Endothelial cell of hepatic sinusoid (primary cell): ENCODE results near the gene MTURN.
"Not testable (repeated sequence)": the region's sequence is repeated elsewhere in the genome, so short reads cannot be mapped to it uniquely, and the experiment has no call there.

Experiments used
- in situ Hi-C: cut with HindIII; loops from 2 replicates; pipeline ENCODE4 v1.10.0; 2017; ENCODE audit warnings: low sequenced_read_pairs

Gene MTURN

GRCh38 chr7:30134611-30135300 is at the start of gene MTURN:
TSS of gene MTURN (plus strand) at chr7:30134986. CDS start at chr7:30135137, 151 bp downstream.
- in situ Hi-C loops: no loop called here

- in situ Hi-C loops: no loop called here
These were observed 48.3 kb upstream of the MTURN start for GRCh38 chr7:30086529-30086928.

- in situ Hi-C loops: no loop called here
These were observed 47.4 kb upstream of the MTURN start for GRCh38 chr7:30087371-30087770.

DNA sequence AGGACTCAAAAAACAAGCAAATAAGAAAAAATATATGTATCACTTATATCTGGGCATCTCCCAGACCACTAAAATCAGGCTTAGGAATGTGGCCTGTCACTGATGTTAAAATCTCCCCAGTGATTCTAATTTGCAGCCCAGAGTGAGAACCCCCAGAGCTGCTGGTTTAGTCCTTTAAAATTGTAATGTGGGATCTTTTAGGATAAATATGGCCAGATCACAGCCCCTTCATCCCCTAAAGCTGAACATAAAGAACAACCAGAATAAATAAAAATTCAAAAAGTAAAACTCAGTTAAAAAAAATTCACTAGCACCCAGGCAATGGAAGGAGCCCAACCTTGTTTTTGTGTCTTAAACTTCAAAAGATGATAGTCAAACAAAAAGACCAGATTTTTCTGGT is 46.4 kb upstream of the MTURN start:
- in situ Hi-C loops: no loop called here

DNA sequence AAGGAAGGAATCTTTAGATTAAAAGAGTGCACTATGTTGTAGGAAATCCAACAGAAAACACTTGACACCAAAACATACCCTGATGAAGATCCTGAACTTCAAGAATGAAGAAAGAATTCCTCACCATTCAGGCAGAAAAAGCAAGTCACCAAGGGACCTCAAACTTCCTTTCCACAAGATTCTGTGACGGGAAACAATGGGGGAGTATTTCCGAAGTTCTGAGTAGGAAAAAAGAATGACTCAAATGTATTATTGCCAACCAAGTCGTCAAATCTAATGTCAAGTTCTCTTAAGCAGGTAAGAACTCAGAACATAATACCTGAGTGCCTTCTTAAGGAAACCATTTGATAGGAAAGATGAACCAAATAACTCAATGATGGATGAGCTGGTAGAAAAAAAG is 44.7 kb upstream of the MTURN start:
- in situ Hi-C loops: no loop called here

DNA sequence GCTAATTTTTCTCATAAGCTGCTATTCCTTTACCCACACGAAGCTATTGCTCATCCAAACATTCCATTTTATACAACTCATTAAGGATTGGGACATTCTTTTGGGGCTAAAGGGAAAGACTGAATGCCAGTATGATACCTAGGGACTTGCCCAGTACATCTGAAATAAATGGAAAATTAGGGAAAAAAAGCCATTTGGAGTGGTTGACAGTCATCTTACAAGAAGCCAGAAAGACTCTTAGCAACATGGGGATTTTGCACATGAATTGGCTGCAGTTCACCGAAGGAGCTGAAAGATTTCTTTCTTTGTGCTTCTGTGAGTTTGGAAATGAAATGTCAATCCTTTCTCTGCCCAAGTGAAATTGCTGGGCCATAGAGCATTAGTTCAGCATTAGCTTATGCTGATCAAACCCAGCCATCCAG is 43.3 kb upstream of the MTURN start:
- in situ Hi-C loops: no loop called here

GRCh38 chr7:30091987-30092386 is 42.8 kb upstream of the MTURN start:
- in situ Hi-C loops: no loop called here

- in situ Hi-C loops: no loop called here
These were observed 41.3 kb upstream of the MTURN start for GRCh38 chr7:30093420-30093952.

GRCh38 chr7:30098599-30098998 is 36.2 kb upstream of the MTURN start:
- in situ Hi-C loops: not testable (repeated sequence)

DNA sequence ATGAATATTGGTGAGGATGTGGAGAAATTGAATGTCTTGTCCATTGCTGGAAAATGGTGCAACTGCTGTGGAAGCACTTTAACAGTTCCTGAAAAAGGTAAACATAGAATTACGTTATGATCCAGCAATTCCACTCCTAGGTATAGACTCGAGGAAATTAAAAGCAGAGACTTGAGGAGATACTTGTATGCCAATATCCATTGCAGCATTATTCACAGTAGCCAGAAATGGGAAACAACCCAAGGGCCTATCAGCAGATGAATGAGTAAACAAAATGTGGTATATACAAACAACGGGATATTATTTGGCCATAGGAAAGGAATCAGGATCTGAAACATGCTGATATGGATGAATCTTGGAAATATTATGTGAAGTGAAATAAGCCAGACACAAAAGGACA is 32.5 kb upstream of the MTURN start:
- in situ Hi-C loops: no loop called here

- in situ Hi-C loops: no loop called here
These were observed 30.6 kb upstream of the MTURN start for GRCh38 chr7:30104157-30104556.

GRCh38 chr7:30112103-30112713 is 22.6 kb upstream of the MTURN start:
- in situ Hi-C loops: no loop called here

GRCh38 chr7:30113144-30113543 is 21.6 kb upstream of the MTURN start:
- in situ Hi-C loops: no loop called here

DNA sequence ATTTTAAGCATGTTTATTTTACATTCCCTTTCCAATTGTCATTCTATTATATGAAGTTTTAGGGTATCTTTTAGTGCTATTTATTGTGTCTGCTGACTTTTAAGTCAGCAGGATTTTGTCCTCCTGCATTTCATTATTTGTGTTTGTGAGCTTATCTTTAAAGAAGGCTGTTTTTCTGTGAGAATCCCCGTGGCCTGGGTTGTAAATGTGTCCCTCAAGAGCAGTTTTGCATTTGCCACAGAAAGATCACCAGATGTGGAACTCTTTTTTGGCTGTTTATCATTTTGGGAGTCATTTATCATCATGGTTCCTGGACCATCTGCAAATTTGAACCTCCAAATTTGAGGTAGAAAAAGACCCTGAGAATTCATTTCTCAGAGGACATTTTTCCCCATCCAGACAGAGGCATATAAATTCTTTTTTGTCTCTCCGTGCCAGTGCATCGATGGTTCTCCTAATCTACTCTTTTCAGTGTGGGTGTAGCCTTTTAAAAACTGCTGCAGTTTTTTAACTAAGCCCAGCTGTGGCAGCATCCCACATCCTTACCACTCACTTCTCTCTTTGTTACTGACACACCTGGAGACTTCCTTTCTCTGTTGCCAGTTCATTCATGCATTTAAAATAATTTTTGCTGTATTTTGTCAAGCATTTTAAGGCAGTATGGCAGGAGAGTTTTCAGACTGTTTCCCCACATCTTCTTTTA is 20.1 kb upstream of the MTURN start:
- in situ Hi-C loops: loop anchor here (5.0 kb wide), 1 partner anchor 52 kb away; no protein-coding TSS in a partner anchor

DNA sequence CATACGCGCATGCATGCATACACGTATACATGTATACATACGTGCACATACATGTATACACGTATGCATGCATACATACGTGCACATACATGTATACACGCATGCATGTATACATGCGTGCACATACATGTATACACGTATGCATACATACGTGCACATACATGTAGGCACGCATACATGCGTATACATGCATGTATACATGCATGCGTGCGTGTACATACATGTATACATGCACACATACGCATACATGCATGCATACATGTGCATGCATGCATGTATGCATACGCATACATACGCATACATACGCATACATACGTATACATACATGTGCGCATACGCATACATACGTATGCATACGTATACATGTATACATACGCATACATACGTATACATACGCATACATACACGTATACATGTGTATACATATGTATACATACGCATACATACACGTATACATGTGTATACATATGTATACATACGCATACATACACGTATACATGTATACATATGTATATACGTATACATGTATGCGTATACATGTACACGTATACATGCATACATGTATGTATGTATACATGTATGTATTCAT is 19.0 kb upstream of the MTURN start:
- in situ Hi-C loops: loop anchor here (5.0 kb wide), 1 partner anchor 54 kb away; no protein-coding TSS in a partner anchor

DNA sequence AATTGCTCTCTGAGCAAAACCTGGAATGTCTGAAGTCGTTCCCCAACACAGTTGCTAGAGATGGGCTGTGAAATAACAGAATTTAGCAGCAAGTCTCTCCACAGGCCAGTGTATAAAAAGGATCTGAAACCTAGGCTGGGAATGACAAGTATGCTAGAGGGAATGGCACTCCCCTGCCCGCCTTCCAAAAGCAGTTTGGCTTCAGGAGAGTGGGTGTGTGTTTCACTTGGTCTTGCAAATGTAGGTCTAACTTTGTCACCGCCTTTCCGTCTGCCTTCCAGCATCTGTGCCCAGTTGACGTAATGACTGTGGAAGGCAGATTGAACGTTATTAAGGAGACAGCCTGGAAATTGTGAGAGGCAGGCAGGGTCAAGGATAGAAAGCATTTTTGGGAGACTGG is 18.0 kb upstream of the MTURN start:
- in situ Hi-C loops: loop anchor here (5.0 kb wide), 1 partner anchor 54 kb away; no protein-coding TSS in a partner anchor

DNA sequence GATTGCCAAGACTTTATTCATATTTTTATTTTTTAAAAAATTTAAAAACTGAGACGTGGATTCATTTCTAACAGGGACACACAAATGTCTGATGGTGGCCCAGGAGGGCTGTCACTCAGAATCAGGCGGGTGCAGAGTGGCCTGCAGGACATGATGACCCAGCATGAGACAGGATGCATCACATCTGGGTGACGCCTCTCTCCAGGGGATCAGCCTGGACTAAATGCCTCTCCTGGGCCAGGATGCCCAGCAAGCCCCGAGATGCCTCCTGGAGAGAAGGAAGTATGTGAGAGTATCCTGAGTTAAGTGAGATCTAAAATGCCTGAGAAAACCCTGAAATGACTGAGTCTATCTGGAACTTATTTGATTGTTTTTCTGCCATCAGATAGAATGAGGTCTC is 16.9 kb upstream of the MTURN start:
- in situ Hi-C loops: loop anchor here (5.0 kb wide), 1 partner anchor 56 kb away; no protein-coding TSS in a partner anchor

- in situ Hi-C loops: loop anchor here (5.0 kb wide), 1 partner anchor 58 kb away; no protein-coding TSS in a partner anchor
These were observed 14.8 kb upstream of the MTURN start for GRCh38 chr7:30119890-30120577.

GRCh38 chr7:30133736-30134610 is 813 bp upstream of the MTURN start:
- in situ Hi-C loops: no loop called here
